K562 (cell line): ENCODE results near the gene SLPI. TPM values are rescaled to one million over a fixed set of nuclear protein-coding genes. Genes with fewer than 3 reads are reported as not detected.

Source experiments
- BHLHE40 ChIP-seq: IDR thresholded peaks from 2 replicates; pipeline ENCODE4 v1.6.1; 2011; ENCODE audit warnings: low read length, improper control_type of control experiment
- BRF1 ChIP-seq: IDR thresholded peaks from 3 replicates; pipeline ENCODE4 v1.6.1; 2011; ENCODE audit warnings: borderline replicate concordance, mild to moderate bottlenecking; ENCODE audit not compliant: insufficient read length; ENCODE audit errors: extremely low read depth
- CAMTA2 ChIP-seq: fragments of 250-450 bp; sonication (Bioruptor Pico); conservative IDR thresholded peaks from 2 replicates; pipeline ENCODE4 v1.5.1; 2022
- GABPB1 ChIP-seq: sonication (generic); formaldehyde crosslinking; IDR thresholded peaks from 2 replicates; pipeline ENCODE4 v1.8.0; 2022; ENCODE audit warnings: mild to moderate bottlenecking, missing genetic modification reagents
- GTF2E2 ChIP-seq: fragments of 200-800 bp; sonication (Bioruptor generic); IDR thresholded peaks from 2 replicates; pipeline ENCODE4 v1.6.1; 2016; ENCODE audit warnings: missing genetic modification characterization, missing compliant biosample characterization
- MECOM ChIP-seq: fragments of 250-450 bp; sonication (Bioruptor Pico); IDR thresholded peaks from 2 replicates; pipeline ENCODE4 v1.8.0; 2022; ENCODE audit warnings: inconsistent platforms
- MYNN ChIP-seq, 2 experiments: sonication (generic); formaldehyde crosslinking in 1 of 2; IDR thresholded peaks; 2 replicates each; pipeline versions ENCODE4 v1.5.0 to v1.6.1; 2016 to 2020; ENCODE audit warnings: antibody characterized with exemption in 1 of 2, missing genetic modification reagents in 1 of 2
- NR3C1 ChIP-seq: sonication (generic); formaldehyde crosslinking; IDR thresholded peaks from 2 replicates; pipeline ENCODE4 v1.8.1; 2022; ENCODE audit warnings: missing genetic modification reagents
- TGIF2 ChIP-seq: sonication (generic); formaldehyde crosslinking; IDR thresholded peaks from 2 replicates; pipeline ENCODE4 v1.8.1; 2022; ENCODE audit warnings: mild to moderate bottlenecking, missing genetic modification reagents, moderate library complexity
- ZNF140 ChIP-seq: fragments of 250-450 bp; sonication (Bioruptor Pico); IDR thresholded peaks from 2 replicates; pipeline ENCODE4 v1.8.0; 2021; ENCODE audit warnings: moderate library complexity, mild to moderate bottlenecking, inconsistent platforms
- polyA plus RNA-seq, 8 experiments: library from polyadenylated mRNA; depleted of rRNA in 4 of 8; stranded (reverse) in 5 of 8; unstranded in 3 of 8; fragments of >200 nt; fragmentation: Nextera tagmentation in 2 of 8; fragmentation: Illumina TruSeq in 1 of 8; extraction: Ambion mirVana in 2 of 8; extraction: Trizol in 1 of 8; gene quantifications; 2 replicates each; pipeline versions ENCODE4 v1.2.1 to v1.2.3, GENCODE V29; 2011 to 2014; ENCODE audit warnings: inconsistent platforms in 1 of 8, missing spikeins in 1 of 8
- total RNA-seq, 7 experiments: library from RNA; depleted of rRNA in 6 of 7; stranded (reverse); fragments of >200 nt in 6 of 7; fragmentation: Illumina TruSeq in 2 of 7; extraction: Trizol in 2 of 7; gene quantifications; 2 replicates each; pipeline versions ENCODE4 v1.2.1 to v1.2.3, GENCODE V29; 2011 to 2021; ENCODE audit warnings: low replicate concordance in 1 of 7
- TF ChIP-seq, protein P1 (sequence below): fragments of 450-650 bp; IDR thresholded peaks from 2 replicates; pipeline ENCODE4 v1.6.1; 2016; ENCODE audit warnings: missing biosample characterization, missing genetic modification characterization
- TF ChIP-seq, protein P2 (sequence below): fragments of 250-450 bp; sonication (Bioruptor Pico); IDR thresholded peaks from 2 replicates; pipeline ENCODE4 v1.4.0; 2020
- TF ChIP-seq, protein P3 (sequence below): sonication (generic); formaldehyde crosslinking; IDR thresholded peaks from 2 replicates; pipeline ENCODE4 v1.8.0; 2022; ENCODE audit warnings: missing genetic modification reagents, mild to moderate bottlenecking, moderate library complexity, borderline replicate concordance
- TF ChIP-seq, protein P4 (sequence below): fragments of 450-650 bp; IDR thresholded peaks from 2 replicates; pipeline ENCODE4 v1.6.1; 2016; ENCODE audit warnings: borderline replicate concordance
- TF ChIP-seq, protein P5 (sequence below): fragments of 450-650 bp; IDR thresholded peaks from 2 replicates; pipeline ENCODE4 v1.6.1; 2014; ENCODE audit warnings: low read depth, mild to moderate bottlenecking, moderate library complexity, borderline replicate concordance

SLPI gene
- total and polyA plus RNA-seq, 9 of the 15 experiments (the other 6 are each of a cell fraction or from before 2014, with no cell fraction given): 0.78 TPM; not detected in 8

DNA sequence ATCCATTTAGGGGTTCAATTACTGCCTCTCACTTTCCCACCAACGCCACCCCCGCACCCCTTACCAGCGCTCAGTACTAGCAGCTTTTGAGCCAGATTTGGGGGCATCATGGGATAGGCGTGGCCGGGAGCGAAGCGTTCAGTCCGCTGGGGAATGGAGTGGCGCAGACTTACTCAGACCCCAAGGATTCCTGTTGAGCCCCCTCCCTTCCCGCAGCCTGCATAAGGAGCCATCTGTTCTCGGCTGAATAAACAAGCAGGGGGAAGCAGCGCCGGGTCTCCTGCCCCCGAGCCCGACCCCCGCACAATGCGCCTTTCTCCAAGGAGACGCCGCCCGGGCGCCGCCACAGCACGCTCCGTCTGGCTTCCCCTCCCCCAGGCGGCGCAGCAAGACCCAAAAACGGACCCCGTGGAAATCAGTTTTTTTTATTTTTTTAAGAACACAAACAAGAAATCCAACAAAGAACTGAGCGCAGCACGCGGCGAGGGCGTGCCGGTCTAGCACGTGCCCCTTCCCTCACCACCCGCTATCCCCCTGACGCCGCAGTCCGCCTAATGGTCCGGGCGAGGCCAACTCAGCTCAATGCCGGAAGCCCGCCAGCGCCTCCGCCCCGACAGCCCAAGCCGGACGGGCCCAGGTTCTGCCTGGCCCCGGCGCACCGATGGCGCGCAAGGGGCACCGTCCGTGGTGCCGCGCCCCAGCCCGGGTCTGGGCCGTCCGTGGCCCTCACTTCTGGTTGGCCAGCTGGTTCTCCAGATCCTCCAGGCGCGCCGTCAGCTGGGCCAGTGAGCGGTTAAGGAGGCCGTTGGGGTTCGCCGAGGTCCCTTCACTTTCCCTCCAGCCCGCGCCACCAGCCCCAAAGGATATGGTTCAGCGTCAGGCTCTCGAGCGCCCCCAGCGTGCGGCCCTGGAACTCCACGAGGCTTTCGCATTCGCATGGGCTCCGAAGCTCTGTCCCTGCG is 39.0 kb upstream of the SLPI start (continued):
- TF ChIP-seq, protein P1, sequence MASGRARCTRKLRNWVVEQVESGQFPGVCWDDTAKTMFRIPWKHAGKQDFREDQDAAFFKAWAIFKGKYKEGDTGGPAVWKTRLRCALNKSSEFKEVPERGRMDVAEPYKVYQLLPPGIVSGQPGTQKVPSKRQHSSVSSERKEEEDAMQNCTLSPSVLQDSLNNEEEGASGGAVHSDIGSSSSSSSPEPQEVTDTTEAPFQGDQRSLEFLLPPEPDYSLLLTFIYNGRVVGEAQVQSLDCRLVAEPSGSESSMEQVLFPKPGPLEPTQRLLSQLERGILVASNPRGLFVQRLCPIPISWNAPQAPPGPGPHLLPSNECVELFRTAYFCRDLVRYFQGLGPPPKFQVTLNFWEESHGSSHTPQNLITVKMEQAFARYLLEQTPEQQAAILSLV (tag): no peak
- no peak for TF ChIP-seq MECOM (CRISPR knock-in tag)
- TF ChIP-seq TGIF2: no peak
- no peak for TF ChIP-seq NR3C1 (CRISPR knock-in tag)
- TF ChIP-seq, protein P2, sequence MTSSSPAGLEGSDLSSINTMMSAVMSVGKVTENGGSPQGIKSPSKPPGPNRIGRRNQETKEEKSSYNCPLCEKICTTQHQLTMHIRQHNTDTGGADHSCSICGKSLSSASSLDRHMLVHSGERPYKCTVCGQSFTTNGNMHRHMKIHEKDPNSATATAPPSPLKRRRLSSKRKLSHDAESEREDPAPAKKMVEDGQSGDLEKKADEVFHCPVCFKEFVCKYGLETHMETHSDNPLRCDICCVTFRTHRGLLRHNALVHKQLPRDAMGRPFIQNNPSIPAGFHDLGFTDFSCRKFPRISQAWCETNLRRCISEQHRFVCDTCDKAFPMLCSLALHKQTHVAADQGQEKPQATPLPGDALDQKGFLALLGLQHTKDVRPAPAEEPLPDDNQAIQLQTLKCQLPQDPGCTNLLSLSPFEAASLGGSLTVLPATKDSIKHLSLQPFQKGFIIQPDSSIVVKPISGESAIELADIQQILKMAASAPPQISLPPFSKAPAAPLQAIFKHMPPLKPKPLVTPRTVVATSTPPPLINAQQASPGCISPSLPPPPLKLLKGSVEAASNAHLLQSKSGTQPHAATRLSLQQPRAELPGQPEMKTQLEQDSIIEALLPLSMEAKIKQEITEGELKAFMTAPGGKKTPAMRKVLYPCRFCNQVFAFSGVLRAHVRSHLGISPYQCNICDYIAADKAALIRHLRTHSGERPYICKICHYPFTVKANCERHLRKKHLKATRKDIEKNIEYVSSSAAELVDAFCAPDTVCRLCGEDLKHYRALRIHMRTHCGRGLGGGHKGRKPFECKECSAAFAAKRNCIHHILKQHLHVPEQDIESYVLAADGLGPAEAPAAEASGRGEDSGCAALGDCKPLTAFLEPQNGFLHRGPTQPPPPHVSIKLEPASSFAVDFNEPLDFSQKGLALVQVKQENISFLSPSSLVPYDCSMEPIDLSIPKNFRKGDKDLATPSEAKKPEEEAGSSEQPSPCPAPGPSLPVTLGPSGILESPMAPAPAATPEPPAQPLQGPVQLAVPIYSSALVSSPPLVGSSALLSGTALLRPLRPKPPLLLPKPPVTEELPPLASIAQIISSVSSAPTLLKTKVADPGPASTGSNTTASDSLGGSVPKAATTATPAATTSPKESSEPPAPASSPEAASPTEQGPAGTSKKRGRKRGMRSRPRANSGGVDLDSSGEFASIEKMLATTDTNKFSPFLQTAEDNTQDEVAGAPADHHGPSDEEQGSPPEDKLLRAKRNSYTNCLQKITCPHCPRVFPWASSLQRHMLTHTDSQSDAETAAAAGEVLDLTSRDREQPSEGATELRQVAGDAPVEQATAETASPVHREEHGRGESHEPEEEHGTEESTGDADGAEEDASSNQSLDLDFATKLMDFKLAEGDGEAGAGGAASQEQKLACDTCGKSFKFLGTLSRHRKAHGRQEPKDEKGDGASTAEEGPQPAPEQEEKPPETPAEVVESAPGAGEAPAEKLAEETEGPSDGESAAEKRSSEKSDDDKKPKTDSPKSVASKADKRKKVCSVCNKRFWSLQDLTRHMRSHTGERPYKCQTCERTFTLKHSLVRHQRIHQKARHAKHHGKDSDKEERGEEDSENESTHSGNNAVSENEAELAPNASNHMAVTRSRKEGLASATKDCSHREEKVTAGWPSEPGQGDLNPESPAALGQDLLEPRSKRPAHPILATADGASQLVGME: 0 out of 2 replicates have a peak, but pooled peaks have one; percentile 19
- no peak for TF ChIP-seq GABPB1 (CRISPR knock-in tag)
- TF ChIP-seq, protein P3, sequence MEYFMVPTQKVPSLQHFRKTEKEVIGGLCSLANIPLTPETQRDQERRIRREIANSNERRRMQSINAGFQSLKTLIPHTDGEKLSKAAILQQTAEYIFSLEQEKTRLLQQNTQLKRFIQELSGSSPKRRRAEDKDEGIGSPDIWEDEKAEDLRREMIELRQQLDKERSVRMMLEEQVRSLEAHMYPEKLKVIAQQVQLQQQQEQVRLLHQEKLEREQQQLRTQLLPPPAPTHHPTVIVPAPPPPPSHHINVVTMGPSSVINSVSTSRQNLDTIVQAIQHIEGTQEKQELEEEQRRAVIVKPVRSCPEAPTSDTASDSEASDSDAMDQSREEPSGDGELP (CRISPR knock-in tag): no peak; the same call in 1 of the 2 replicates
- TF ChIP-seq, protein P4, sequence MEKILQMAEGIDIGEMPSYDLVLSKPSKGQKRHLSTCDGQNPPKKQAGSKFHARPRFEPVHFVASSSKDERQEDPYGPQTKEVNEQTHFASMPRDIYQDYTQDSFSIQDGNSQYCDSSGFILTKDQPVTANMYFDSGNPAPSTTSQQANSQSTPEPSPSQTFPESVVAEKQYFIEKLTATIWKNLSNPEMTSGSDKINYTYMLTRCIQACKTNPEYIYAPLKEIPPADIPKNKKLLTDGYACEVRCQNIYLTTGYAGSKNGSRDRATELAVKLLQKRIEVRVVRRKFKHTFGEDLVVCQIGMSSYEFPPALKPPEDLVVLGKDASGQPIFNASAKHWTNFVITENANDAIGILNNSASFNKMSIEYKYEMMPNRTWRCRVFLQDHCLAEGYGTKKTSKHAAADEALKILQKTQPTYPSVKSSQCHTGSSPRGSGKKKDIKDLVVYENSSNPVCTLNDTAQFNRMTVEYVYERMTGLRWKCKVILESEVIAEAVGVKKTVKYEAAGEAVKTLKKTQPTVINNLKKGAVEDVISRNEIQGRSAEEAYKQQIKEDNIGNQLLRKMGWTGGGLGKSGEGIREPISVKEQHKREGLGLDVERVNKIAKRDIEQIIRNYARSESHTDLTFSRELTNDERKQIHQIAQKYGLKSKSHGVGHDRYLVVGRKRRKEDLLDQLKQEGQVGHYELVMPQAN: no peak
- TF ChIP-seq BHLHE40: peak; percentile 71
- no peak for TF ChIP-seq ZNF140 (CRISPR knock-in tag)
- no peak for TF ChIP-seq MYNN (IDR thresholded peaks at IDR 0.05)
- TF ChIP-seq MYNN (CRISPR knock-in tag; IDR thresholded peaks at IDR 0.05): no peak
- no peak for TF ChIP-seq CAMTA2 (CRISPR knock-in tag)
- TF ChIP-seq GTF2E2 (tag): no peak
- no peak for TF ChIP-seq BRF1
- TF ChIP-seq, protein P5, sequence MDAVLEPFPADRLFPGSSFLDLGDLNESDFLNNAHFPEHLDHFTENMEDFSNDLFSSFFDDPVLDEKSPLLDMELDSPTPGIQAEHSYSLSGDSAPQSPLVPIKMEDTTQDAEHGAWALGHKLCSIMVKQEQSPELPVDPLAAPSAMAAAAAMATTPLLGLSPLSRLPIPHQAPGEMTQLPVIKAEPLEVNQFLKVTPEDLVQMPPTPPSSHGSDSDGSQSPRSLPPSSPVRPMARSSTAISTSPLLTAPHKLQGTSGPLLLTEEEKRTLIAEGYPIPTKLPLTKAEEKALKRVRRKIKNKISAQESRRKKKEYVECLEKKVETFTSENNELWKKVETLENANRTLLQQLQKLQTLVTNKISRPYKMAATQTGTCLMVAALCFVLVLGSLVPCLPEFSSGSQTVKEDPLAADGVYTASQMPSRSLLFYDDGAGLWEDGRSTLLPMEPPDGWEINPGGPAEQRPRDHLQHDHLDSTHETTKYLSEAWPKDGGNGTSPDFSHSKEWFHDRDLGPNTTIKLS: peak; percentile 53; the same call in 1 of the 2 replicates
